Left ventricle myocardium inferior (tissue), 1 donor: ENCODE data around the gene AK9. TPM values are rescaled to one million over a fixed set of nuclear protein-coding genes. Genes with fewer than 3 reads are reported as not detected.
A peak's percentile ranks its signal among the peaks of the same experiment; 100 is the strongest.
"Not testable (repeated sequence)": the region's sequence is repeated elsewhere in the genome, so short reads cannot be mapped to it uniquely, and the experiment has no call there.

Source experiments
- DNase-seq: peaks from one replicate; pipeline ENCODE4 v3.0.0-alpha.2; 2020
- H3K27ac ChIP-seq: fragments of 200-600 bp; replicated peaks from 2 replicates; pipeline ENCODE4 v1.8.0; 2021
- H3K27me3 ChIP-seq: fragments of 200-600 bp; 2 replicates; pipeline ENCODE4 v1.8.0; 2021; ENCODE audit warnings: low read depth
- H3K36me3 ChIP-seq: fragments of 200-600 bp; 2 replicates; pipeline ENCODE4 v1.8.0; 2021
- H3K4me1 ChIP-seq: fragments of 200-600 bp; 2 replicates; pipeline ENCODE4 v1.8.0; 2021
- H3K4me3 ChIP-seq: fragments of 200-600 bp; 2 replicates; pipeline ENCODE4 v1.8.0; 2021; ENCODE audit warnings: mild to moderate bottlenecking, moderate library complexity
- H3K9me3 ChIP-seq: fragments of 200-600 bp; replicated peaks from 2 replicates; pipeline ENCODE4 v1.8.0; 2021
- CTCF ChIP-seq: fragments of 200-600 bp; IDR thresholded peaks from 2 replicates; pipeline ENCODE4 v1.8.0; 2021; ENCODE audit warnings: antibody characterized with exemption, mild to moderate bottlenecking, borderline replicate concordance
- intact Hi-C: fragments of 100-400 bp; cut with micrococcal nuclease; formaldehyde crosslinking; loops from one replicate; pipeline ENCODE4 v1.11.0; 2022
- total RNA-seq: library from RNA; stranded (reverse); fragmentation: NEBNext Ultra II Directional; extraction: Animal tissue kit (Norgen Biotek cat#: 25700); gene quantifications from one replicate; pipeline ENCODE4 v1.2.1, GENCODE V29; 2021
- donor health status: DM: no; HTN: yes; CAD: no; lungs with severe emphysema.

The AK9 gene
- total RNA-seq, 1 donor from 2014 or later: 12.6 TPM

- intact Hi-C loops: no loop called here
- no peaks in the 10 kb centered on the region for H3K27me3 ChIP-seq
- peak overlapping the region; percentile 24 for H3K27ac ChIP-seq
- DNase-seq: no peak
- H3K9me3 ChIP-seq: peaks cover 6% of the 10 kb centered on the region
- H3K4me3 ChIP-seq: no peak overlapping the region
- no peaks in the 10 kb centered on the region for H3K36me3 ChIP-seq
- peaks cover 31% of the 10 kb centered on the region for H3K4me1 ChIP-seq
- no peak for TF ChIP-seq CTCF
These were observed 4.3 kb downstream of the AK9 start for GRCh38 chr6:109686566-109687265.

DNA sequence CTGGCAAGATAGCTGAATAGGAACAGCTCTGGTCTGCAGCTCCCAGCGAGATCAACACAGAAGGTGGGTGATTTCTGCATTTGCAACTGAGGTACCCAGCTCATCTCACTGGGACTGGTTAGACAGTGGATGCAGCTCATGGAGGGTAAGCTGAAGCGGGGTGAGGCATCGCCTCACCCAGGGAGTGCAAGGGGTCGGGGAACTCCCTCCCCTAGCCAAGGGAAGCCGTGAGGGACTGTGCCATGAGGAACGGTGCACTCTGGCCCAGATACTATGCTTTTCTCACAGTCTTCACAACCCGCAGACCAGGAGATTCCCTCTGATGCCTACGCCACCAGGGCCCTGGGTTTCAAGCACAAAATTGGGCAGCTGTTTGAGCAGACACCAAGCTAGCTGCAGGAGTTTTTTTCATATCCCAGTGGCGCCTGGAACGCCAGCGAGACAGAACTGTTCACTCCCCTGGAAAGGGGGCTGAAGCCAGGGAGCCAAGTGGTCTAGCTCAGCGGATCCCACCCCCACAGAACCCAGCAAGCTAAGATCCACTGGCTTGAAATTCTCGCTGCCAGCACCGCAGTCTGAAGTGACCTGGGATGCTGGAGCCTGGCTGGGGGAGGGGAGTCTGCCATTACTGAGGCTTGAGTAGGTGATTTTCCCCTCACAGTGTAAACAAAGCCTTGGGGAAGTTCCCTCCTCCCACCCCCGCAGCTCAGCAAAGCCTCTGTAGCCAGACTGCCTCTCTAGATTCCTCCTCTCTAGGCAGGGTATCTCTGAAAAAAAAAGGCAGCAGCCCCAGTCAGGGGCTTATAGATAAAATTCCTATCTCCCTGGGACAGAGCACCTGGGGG lies 12.1 kb downstream of the AK9 start:
- H3K4me3 ChIP-seq, H3K4me1 ChIP-seq, intact Hi-C loops, H3K36me3 ChIP-seq, H3K27ac ChIP-seq, DNase-seq, H3K27me3 ChIP-seq, H3K9me3 ChIP-seq: not testable (repeated sequence)

DNA sequence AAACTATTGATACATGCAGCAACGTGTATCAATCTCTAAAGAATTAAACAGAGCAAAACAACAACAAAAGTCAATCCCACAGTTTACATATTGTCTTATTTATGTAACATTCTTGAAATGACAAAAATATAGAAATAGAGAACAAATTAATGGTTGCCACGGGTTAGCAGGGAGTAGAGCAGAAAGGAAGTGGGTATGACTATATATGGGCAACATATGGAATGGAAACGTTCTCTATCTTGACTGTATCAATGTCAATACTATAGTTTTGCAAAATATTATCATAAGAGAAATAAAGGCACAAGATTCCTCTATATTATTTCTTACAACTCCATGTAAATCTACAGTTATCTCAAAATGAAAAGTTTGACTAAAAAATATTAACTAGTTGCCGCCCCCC lies 12.8 kb downstream of the AK9 start:
- no peaks in the 10 kb centered on the region for H3K9me3 ChIP-seq
- intact Hi-C loops: no loop called here
- no peaks in the 10 kb centered on the region for H3K4me1 ChIP-seq
- no peak for TF ChIP-seq CTCF
- no peak overlapping the region for H3K27ac ChIP-seq
- no peak for DNase-seq
- peaks cover 9% of the 10 kb centered on the region for H3K36me3 ChIP-seq
- H3K4me3 ChIP-seq: no peak overlapping the region
- H3K27me3 ChIP-seq: no peaks in the 10 kb centered on the region

GRCh38 chr6:109676724-109677123 lies 14.3 kb downstream of the AK9 start:
- no peak for TF ChIP-seq CTCF
- Histone ChIP-seq H3K4me1 (no peaks in the 10 kb centered on the region), H3K4me3 (no peak overlapping the region), H3K27me3 (no peaks in the 10 kb centered on the region), H3K9me3 (no peaks in the 10 kb centered on the region), H3K36me3 (peaks cover 19% of the 10 kb centered on the region), H3K27ac (no peak overlapping the region)
- intact Hi-C loops: no loop called here
- no peak for DNase-seq

- intact Hi-C loops: no loop called here
- no peak overlapping the region for H3K27ac ChIP-seq
These were observed 18.2 kb downstream of the AK9 start for GRCh38 chr6:109672839-109673238.

More at GRCh38 chr6:109672839-109673238, 18.2 kb downstream of the AK9 start:
- TF ChIP-seq CTCF: no peak
- Histone ChIP-seq H3K36me3 (peaks cover 39% of the 10 kb centered on the region), H3K27me3 (no peaks in the 10 kb centered on the region), H3K4me3 (no peak overlapping the region), H3K4me1 (no peaks in the 10 kb centered on the region), H3K9me3 (no peaks in the 10 kb centered on the region)
- DNase-seq: no peak
